ENCODE measurements around the gene FALEC.

- TF ChIP-seq CTCF (IDR thresholded peaks at IDR 0.05): no peak
- no peak for TF ChIP-seq POLR2A (IDR thresholded peaks at IDR 0.05)
- TF ChIP-seq POLR2AphosphoS5 (IDR thresholded peaks at IDR 0.05; ENCODE audit: insufficient read depth in 1 of 2, low read depth in 1 of 2): no peak
Measured at GRCh38 chr1:150559656-150560010, 44.1 kb downstream of the FALEC start.

Data from vagina (tissue), 2 donors.